GM19193 (cell line): ENCODE measurements around the gene PGS1.

ENCODE experiments used
- POLR2A ChIP-seq: IDR thresholded peaks from 4 replicates; pipeline ENCODE4 v1.6.1; 2011; ENCODE audit not compliant: insufficient read depth, insufficient read length; ENCODE audit errors: extremely low read depth

PGS1 gene

DNA sequence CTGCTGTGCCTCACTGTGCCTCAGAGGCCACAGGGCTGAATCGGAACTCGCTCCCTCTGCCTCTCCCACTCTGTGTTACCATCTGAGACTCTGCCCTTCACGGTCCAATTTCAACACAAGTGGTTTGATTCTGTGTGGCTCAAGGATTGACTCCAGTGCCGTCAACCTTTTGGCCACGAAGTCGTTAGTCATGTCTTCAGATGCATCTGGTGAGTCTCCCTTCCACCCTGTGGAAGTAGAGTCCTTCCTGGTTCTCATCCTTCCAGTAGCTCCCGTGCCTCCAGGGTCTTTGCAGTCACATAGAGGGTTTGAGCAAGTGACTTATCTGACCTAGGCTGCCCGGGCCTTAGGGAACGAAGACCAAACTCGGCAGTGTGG lies 51.2 kb downstream of the PGS1 start:
- TF ChIP-seq POLR2A = no peak

DNA sequence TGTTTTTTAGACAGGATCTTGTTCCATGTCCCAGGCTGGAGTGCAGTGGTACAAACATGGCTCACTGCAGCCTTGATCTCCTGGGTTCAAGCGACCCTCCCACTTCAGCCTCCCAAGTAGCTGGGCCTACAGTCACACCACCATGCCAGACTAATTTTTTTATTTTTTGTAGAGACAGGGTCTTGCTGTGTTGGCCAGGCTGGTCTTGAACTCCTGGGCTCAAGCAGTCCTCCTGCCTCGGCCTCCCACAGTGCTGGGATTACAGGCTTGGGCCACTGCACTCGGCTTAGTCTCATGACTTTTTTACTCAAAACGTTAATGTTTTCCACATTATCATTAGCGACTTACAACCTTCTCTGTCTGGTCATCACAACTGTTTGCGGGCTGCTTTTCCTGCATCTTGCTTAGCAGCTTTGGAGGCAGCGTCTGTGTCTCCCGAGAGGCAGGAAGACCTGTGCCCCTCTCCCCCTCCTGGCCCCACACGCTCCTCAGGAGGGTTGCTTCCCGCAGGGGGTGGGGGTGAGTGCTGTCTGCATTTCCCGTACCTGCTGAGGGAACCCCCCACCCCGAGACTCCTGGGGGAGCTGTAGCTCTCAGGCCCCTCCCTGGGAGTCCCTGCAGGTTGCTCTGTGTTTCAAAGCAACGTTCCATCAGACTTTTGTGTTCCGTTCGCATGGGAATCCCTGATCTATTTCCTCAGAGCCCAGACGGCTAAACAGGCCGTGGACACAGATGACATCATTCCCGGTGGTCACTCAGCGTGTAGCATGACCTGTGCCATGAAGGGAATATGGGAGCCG lies 52.6 kb downstream of the PGS1 start:
- TF ChIP-seq POLR2A = no peak

DNA sequence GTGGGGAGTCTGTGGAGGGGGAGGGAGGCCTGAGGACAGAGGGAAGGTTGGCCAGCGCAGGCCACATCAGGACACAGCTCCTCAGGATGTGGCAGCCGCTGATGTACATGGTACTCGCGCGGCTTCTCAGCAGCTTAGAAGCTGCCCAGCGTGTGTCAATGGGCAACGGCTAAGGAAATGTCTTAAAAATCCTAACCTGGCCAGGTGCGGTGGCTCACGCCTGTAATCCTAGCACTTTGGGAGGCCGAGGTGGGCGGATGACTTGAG lies 53.2 kb downstream of the PGS1 start:
- no peak for TF ChIP-seq POLR2A

DNA sequence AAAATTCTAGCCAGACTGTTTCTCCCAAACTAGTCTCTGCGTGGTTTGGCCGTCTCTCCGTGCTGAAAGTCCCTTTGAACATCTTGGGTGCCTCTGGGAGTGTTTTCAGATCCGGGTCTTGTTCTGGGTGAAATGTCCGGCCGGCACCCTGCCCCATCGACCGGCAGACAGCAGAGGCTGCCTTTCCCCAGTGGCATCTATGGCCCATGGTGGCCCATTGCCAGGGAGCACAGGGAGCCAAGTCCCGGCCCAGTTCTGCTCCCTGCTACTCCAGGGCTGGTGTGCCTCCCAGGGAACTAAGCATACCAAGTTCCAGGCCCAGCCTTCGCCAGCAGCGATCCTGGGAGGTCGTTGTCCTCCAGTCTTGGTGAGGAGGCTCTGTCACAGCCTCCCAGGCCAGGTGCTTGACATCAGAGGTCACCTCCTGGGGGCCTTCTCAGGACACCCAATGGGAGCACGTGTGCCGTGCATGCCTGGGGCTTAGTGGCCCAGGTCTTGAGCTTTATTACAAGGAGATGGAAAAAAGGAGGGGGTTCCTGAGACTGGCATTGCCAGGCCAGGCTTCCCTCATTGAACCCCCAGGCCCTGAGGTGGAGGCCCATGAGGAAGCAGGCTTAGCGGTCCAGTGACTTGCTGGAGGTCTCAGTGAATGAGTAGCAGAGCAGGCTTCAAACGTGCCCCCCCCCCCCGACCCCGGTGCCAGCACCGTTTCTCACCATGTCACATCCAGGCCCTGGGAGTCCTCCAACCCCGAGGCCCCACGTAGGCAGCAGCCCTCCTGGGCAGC lies 54.0 kb downstream of the PGS1 start:
- no peak for TF ChIP-seq POLR2A

DNA sequence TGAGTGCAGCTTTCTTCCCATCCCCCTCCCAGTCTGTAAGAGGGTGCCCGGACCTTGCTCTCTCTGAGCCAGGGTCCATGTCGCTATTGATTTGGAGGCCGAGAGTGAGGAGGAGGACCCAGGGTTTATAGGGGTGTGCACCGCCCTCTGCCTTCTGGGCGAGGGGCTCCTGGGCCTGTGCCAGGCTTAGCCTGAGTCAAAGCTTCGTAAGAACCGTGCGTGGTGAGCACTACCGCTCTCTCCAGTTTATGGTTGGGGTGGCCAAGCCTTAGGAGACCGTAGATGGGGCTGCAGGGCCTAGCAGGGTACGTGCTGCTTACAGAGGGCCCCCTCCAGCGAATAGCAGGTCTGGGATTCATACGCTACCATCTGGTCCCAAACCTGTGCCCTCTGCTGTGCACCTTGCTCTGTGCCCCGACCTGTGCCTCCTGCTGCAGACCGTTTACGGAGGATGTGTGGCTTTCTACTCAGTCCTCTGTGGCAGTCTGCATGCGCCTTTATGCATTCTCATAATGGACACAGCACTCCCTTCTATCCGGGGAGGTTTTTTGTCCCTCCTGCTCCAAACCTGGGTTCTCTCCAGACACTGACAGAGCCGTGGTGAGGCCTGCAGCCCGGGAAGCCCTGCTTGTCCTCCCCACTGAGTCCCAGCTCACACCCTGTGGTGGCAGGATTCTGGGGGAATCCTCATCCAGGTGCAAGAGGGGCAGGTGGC lies 54.7 kb downstream of the PGS1 start:
- TF ChIP-seq POLR2A = no peak

DNA sequence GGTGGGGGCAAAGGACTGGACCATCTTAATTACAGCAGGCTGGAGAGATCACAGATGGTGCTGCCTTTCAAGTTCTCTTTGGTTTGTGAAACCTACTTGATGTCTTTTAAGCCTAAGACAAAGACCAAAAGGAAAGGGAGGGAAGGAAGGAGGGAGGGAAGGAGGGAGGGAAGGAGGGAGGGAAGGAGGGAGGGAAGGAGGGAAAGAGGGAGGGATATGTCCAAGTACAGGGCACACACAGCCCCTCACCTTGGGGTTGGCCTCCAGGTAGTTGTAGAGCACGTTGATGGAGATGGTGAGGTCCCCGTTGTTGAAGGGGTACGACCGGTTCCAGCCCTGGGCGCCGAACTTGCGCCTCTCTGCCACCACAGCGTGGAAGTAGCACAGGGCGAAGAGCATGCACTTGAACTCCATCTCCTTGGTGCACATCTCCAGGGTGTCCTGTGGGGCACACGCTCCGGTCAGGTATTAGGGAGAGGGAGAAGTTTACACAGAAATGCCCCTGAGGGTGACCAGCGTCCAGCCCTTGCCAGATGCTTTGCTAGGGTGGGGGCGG lies 55.4 kb downstream of the PGS1 start:
- no peak for TF ChIP-seq POLR2A

DNA sequence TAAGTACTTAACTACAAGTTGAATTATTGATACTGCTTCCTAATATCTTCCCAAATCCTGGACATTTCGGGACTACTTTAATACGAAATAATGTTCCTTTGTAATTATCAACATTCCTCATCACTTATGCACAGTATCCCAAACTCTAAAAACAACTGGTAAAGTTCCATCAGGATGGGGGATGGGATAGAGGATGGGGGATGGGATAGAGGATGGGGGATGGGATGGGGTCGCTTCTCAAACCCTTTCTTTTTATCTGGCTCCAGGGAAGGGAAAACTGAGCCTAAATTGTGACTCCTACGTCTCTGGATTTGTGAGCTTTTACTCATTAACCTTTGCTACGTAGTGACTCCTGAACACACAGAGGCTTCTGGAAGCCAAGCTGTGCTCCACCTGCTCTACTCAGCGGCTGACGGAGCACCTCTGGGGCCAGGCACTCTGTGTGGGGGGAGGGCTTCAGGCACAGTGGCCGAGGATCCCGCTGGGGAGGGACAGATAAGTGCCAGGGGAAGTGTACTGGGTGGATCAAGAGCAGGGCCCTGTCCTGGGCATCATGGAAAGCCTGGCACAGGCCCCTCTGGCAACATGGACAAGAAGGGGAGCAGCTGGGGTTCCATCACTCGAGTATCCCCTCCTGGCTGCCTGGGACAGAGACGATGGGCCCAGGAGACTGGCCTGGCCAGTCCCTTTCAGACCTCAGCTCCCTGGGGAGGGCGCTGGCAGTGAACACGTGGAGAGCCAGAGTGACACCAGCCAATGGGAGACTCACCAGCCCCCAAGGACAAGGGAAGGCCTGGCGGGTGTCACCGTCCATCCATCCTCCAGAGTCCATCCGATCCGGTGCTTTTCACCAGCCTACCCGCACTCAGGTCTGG lies 56.2 kb downstream of the PGS1 start:
- TF ChIP-seq POLR2A = no peak

DNA sequence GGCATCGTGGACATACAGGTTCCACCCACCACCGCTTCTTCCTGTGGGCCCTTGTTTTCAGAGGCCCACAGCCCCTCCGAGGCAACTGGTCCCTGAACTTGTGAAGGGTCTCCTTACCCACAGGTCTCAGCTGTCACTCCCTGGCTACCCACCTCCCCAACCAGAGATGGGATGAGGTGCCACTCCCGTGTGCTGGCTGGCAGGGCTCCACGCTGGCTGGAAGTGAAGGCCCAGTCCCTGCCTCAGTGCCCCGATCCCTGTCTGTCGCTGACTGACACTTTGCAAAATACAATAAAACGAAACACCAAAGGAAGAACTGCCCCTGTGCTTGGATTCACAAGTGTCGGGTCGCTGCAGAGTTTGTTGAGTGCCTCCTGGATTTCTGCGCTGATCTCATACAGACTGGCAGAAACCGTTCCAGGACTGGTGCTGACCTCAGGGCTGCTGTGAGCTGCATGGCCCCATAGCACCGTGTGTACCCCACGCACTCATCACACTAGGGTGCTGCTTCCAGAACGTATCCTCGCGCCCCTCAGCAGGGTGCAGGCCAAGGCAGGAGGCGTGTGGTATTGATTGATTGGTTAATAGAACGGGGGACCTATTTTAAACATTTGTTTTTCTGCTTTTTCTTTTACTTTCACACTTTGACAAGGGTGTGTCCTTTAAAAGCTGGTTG lies 57.0 kb downstream of the PGS1 start:
- no peak for TF ChIP-seq POLR2A

DNA sequence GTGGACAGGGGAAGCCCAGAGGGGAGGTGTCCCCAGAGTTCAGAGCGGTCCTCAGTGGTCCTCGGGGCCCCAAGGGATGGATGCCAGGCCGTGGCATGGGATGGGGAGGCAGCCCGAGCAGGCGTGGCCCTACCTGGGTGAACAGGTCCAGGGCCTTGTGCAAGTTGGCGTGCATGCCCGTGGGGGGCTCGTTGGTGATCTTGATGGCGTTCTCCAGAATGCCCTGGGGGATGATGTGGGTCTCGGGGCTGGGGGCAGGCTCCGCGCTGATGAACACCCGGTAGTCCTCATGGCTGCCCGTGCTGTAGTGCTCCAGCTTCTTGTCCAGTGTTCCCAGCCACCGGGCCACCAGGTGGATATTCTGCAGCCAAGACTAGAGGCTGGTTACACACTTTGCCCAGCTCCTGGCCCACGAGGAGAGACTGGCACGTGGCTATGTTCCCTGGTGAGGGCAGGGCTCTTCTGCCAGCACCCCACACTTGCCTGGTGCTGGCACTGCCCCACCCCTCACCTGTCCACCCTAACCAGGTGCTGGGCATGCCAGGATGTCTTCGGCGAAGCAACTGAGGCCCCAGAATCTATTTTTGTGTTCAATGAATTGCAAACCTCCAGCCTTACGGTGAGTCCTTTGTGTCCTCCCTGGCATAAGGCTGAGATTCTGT lies 59.2 kb downstream of the PGS1 start:
- TF ChIP-seq POLR2A = no peak

DNA sequence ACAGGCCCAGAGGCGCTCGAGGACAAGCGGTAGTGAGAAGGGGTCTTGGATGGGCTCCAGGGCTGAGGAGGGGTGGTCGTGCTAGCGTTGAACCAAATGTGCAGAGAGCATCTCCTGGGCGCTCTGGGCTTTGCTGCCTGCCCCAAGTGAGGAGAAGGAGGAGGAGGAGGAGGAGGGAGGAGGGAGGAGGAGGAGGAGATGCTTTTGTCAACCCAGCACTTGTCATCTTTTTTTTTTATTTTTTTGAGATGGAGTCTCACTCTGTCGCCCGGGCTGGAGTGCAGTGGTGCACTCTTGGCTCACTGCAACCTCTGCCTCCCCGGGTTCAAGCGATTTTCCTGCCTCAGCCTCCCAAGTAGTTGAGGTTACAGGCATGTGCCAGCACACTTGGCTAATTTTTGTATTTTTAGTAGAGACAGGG lies 59.8 kb downstream of the PGS1 start:
- no peak for TF ChIP-seq POLR2A

DNA sequence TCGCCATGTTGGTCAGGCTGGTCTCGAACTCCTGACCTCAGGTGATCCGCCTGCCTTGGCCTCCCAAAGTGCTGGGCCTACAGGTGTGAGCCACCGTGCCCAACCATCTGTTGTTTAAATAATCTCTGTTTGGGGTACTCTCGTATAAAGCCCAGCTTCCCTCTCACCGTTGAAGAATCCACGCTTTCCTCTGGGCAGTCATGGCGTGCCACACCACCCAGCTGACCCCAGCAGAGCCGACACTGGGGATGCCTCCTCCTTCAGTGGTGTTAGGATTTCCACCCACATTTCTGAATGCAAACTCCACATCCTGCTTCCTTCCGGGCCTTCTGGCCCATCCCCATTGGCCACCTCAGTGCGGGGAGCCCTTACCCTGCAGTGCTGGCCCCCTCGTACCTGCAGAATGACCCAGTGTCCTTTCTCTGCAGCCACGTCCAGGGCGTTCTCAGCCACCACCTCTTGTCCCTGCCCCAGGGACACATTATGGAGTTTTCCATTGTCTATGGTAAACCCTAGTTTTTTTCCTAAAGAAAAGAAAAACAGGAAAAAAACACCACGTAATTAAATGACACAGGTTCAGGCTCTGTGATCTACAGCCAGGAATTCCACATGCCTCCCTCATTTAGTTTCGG lies 60.4 kb downstream of the PGS1 start:
- no peak for TF ChIP-seq POLR2A

DNA sequence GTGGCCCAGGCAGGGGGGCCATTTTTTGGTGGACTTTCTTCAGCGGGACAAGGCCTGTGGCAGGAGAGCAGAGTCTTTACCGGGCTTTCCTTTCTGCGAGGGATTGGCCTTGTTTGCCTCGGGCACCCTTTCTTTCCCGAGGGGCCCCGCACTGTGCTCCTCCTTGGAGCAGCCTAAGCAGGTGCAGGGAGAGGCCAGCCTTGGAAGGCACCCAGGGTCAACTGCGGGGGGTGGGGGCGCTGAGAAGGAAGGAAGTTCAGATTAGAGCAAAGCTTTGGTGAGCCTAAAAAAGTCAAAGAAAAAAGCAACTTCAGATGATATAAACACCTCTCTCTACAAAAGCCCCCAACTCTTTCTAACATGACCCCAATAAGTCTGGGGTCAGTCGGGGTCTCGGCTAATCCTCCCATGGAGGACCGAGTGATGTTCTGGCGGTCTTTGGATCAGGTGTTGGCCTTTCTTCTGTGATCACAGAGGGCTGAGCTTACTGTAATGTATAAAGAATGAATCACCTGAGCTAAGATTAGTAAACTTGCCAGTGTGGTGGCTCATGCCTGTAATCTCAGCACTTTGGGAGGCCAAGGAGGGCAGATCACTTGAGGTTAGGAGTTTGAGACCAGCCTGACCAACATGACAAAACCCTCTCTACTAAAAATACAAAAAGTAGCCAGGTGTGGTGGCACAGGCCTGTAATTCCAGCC lies 63.0 kb downstream of the PGS1 start:
- no peak for TF ChIP-seq POLR2A
